Lower lobe of right lung (tissue), 2 donors: Measurements from ENCODE around the gene RPS5. TPM values are rescaled to one million over a fixed set of nuclear protein-coding genes. Genes with fewer than 3 reads are reported as not detected.

ENCODE experiments used
- ATAC-seq, 2 donors: fragments of 200-7000 bp; cut with Tn5 transposase; one replicate each; pipeline ENCODE4 v1.9.1; 2020 to 2022; ENCODE audit warnings: mild to moderate bottlenecking in 2 of 2, moderate library complexity in 2 of 2
- DNase-seq: peaks from one replicate; pipeline ENCODE4 v3.0.0-alpha.2; 2020
- H3K27ac ChIP-seq: fragments of 200-600 bp; one replicate; pipeline ENCODE4 v1.8.0; 2022
- H3K27me3 ChIP-seq: fragments of 200-600 bp; one replicate; pipeline ENCODE4 v1.8.0; 2022; ENCODE audit warnings: low read depth
- H3K36me3 ChIP-seq: fragments of 200-600 bp; one replicate; pipeline ENCODE4 v1.8.0; 2022; ENCODE audit warnings: mild to moderate bottlenecking
- H3K4me1 ChIP-seq: fragments of 200-600 bp; one replicate; pipeline ENCODE4 v1.8.0; 2022
- H3K4me3 ChIP-seq: fragments of 200-600 bp; one replicate; pipeline ENCODE4 v1.8.0; 2022; ENCODE audit warnings: mild to moderate bottlenecking
- H3K9me3 ChIP-seq: fragments of 200-600 bp; one replicate; pipeline ENCODE4 v1.8.0; 2022
- intact Hi-C: fragments of 100-400 bp; cut with DNase I; formaldehyde crosslinking; loops from one replicate; pipeline ENCODE4 v1.11.0; 2022
- total RNA-seq: library from RNA; stranded (reverse); fragmentation: NEBNext Ultra II Directional; extraction: Animal tissue kit (Norgen Biotek cat#: 25700); gene quantifications from one replicate; pipeline ENCODE4 v1.2.1, GENCODE V29; 2021
- TF ChIP-seq, protein P1 (sequence below): fragments of 200-600 bp; IDR thresholded peaks from one replicate; pipeline ENCODE4 v1.8.0; 2022; ENCODE audit warnings: antibody characterized with exemption, mild to moderate bottlenecking
- donor health status: DM: no; HTN: yes; CAD: no; lungs with severe emphysema.

Gene RPS5
- total RNA-seq, 1 donor from 2014 or later, result 770 TPM

DNA sequence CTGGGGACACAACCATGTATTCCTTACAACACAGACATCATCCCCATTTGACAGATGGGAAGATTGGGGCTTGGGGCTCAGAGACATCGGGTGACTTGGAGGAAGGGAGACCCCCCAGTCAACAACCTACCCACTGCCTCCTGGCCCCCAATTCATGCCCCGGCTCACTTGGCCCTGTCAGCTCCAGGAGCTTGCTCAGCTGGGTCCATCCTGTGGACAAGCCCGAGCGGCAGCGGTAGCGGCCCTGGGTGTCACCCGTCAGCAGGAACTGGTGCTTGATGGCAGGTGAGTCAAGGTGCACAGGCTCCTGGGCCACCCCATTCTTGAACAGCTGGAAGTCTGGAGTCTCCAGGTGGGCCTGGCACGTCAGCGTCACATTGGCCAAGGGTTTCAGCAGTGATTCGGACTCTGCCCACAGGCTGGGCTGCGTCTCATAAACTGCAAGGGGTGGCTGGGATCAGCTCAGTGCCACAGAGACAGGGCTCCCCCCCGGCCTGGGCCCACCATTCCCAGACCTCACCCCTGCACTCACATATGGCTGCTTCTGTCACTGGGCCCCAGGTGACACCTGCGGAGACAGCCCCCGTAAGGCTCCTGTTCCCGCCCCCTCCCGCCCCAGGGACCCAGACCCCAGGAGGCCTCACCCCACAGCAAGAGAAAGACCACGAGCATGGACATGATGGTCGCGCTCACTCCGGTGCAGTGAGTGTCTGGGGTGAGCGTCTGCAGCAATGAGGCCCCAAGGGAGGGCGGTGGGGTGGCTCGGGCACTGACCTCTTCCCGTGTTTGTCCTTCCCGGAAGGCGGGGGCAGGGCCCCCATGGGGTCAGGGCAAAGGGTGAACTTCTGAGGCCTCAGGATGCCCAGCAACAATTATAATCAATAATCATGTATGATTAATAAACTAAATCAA lies 34.1 kb upstream of the RPS5 start, which contains the start of gene A1BG:
TSS of gene A1BG (minus strand) at position 733 of the 912 bp plus-strand sequence. CDS start at position 678, 55 bp downstream.
- H3K4me3 ChIP-seq, result no peak within 1 kb of the TSS
- intact Hi-C loops, result no loop called here
- H3K4me1 ChIP-seq, result peaks cover 31% of the 10 kb centered on the region
- TF ChIP-seq, protein P1, sequence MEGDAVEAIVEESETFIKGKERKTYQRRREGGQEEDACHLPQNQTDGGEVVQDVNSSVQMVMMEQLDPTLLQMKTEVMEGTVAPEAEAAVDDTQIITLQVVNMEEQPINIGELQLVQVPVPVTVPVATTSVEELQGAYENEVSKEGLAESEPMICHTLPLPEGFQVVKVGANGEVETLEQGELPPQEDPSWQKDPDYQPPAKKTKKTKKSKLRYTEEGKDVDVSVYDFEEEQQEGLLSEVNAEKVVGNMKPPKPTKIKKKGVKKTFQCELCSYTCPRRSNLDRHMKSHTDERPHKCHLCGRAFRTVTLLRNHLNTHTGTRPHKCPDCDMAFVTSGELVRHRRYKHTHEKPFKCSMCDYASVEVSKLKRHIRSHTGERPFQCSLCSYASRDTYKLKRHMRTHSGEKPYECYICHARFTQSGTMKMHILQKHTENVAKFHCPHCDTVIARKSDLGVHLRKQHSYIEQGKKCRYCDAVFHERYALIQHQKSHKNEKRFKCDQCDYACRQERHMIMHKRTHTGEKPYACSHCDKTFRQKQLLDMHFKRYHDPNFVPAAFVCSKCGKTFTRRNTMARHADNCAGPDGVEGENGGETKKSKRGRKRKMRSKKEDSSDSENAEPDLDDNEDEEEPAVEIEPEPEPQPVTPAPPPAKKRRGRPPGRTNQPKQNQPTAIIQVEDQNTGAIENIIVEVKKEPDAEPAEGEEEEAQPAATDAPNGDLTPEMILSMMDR, result no peak
- DNase-seq (peak; percentile 37), ATAC-seq (no peak)
- no peak within 1 kb of the TSS for H3K27ac ChIP-seq
- H3K27me3 ChIP-seq, result peaks cover 48% of the 10 kb centered on the region
- H3K9me3 ChIP-seq, result no peaks in the 10 kb centered on the region
- peaks cover 5% of the 10 kb centered on the region for H3K36me3 ChIP-seq

DNA sequence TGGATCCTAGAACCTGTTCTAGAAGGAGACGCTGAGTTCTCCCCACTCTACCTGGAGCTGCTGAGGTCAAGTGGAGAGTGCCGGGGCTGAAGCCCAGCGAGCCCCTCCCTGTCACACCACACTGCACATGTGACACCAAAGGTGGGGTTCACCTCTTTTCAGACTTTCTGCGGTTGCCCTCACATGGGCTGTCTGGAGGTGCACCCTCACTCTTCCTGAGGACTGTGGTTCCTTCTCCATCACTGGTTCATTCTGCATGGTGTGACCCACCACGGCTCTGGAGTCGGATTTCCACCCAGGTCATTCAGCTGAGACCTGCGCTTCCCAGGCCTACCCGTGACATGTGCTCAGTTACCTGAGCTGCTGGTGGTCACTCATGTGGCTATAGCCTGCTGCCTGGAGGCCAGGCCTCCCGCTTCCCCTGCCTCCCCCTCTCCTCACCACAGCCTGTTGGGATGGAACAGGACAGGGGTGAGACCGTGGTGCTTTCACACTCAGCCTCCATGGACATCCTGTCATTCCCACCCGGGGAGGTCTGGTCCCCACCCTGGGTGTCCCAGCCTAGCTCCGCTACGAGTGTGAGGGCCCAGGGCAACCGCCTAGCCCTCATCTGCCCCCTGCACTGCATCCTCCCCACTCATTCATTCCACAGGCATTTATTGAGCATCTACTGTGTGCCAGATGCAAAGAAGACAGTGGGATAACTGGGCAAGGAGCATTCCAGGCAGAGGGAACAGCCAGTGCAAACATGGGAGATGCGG lies 33.2 kb upstream of the RPS5 start:
- peaks cover 31% of the 10 kb centered on the region for H3K4me1 ChIP-seq
- TF ChIP-seq, protein P1, result no peak
- DNase-seq, result no peak
- H3K36me3 ChIP-seq, result peaks cover 5% of the 10 kb centered on the region
- intact Hi-C loops, result no loop called here
- peaks cover 46% of the 10 kb centered on the region for H3K27me3 ChIP-seq
- no peaks in the 10 kb centered on the region for H3K9me3 ChIP-seq
- ATAC-seq, result no peak
- H3K4me3 ChIP-seq, result no peak overlapping the region
- H3K27ac ChIP-seq, result no peak overlapping the region

DNA sequence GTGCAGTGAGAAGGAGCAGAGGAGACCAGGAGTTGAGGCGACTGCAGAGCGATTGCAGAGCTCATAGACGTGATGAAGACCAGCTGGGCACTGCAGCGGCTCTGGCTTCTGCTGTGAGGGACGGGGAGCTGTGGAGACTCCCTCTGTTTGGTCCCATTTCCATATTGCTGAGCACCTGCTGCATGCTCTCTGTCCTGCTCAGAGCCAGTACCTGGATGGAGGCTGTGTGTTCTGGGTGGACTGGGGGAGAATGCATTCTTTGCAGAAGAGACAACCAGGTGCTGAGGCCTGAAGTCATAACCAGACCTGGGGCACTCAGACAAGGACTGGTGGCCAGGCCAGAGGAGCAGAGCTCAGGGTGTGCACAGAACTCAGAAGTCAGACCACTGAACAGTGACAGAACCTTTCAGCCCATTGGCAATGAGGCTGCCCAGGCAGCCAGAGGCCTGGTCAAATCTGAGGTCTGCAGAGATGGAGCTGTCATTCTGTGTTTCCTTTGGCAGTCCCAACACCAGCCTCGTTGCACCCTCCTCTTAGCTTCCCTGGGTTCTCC lies 32.5 kb upstream of the RPS5 start:
- no peak for ATAC-seq
- DNase-seq, result no peak
- TF ChIP-seq, protein P1, result no peak
- Histone ChIP-seq H3K27me3 (peaks cover 40% of the 10 kb centered on the region), H3K27ac (no peak overlapping the region), H3K4me3 (no peak overlapping the region), H3K36me3 (peaks cover 5% of the 10 kb centered on the region), H3K4me1 (peaks cover 30% of the 10 kb centered on the region), H3K9me3 (no peaks in the 10 kb centered on the region)
- intact Hi-C loops, result no loop called here

DNA sequence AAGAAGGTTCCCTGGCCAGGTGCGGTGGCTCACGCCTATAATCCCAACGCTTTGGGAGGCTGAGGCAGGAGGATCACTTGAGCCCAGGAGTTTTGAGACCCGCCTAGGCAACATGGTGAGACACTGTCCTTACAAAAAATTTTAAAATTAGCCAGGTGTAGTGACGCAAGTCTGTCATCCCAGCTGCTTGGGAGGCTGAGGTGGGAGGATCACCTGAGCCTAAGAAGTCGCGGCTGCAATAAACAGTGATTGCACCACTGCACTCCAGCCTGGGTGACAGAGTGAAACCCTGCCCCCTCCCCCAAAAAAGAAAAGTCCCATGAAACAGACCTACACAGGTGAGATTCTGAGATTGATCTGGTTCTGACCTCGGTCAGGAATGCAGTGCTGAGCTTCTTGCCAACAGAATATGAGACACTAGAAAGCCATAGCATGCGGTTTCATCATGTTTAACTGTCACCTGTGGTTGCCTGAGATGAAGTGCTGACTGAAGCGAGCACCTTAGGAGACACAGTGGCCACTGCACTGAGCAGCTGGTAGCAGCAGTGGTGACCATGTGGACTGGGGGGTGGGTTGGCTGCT lies 31.8 kb upstream of the RPS5 start:
- Histone ChIP-seq H3K27me3 (peaks cover 32% of the 10 kb centered on the region), H3K9me3 (no peaks in the 10 kb centered on the region), H3K36me3 (peaks cover 3% of the 10 kb centered on the region), H3K27ac (no peak overlapping the region), H3K4me1 (peaks cover 22% of the 10 kb centered on the region), H3K4me3 (no peak overlapping the region)
- intact Hi-C loops, result no loop called here
- peak; percentile 10 for DNase-seq
- ATAC-seq, result no peak
- TF ChIP-seq, protein P1, result no peak
